GM21423 (cell line): Measurements from ENCODE around the gene FNBP1L.

ENCODE experiments used
- ATAC-seq: cut with Tn5 transposase; IDR thresholded peaks from one replicate; pipeline ENCODE4 v1.9.1; 2021; ENCODE audit warnings: mild to moderate bottlenecking, moderate library complexity; ENCODE audit not compliant: unreplicated experiment

Gene FNBP1L

DNA sequence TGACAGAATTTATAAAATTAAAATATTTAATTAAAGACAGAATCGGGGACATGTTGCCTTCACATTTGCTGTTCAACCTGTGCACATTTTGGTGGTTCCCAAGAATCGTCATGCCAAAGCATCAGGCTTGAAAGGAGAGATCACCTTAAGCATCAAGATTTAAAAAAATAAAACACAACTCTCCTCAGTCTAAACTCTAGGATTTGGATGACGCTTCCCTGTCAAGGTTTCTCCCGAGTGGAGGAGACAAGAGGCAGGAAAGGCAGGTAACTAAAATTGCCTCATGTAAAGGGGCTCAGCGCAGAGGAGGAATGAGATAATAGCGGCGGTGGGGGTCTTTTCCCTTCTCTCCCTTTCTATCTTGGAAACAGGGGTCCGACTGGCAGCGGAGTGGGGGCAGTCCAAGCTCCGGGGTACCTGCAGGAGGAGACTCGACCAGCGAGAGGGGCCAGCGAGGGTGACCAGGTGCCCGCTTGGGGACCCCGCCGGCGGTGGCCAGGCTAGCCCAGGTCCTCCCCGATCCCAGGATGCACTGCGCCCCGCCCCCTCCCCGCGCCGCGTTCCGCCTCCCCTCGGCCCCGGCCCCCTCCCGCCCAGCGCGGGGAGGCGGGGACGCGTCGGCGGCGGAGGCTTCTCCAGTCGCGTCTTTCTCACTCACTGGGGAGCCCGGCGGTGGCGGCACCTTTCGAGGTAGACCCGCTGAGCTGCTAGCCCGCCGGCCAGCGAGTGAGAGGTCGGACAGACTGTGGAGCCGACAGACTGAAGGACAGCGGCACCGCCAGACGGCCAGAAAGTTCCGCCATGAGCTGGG lies at the start of gene FNBP1L:
Gene FNBP1L (plus strand): TSS at position 638 of the 811 bp plus-strand sequence. CDS start 164 bp downstream, at position 802.
- no peak for ATAC-seq

DNA sequence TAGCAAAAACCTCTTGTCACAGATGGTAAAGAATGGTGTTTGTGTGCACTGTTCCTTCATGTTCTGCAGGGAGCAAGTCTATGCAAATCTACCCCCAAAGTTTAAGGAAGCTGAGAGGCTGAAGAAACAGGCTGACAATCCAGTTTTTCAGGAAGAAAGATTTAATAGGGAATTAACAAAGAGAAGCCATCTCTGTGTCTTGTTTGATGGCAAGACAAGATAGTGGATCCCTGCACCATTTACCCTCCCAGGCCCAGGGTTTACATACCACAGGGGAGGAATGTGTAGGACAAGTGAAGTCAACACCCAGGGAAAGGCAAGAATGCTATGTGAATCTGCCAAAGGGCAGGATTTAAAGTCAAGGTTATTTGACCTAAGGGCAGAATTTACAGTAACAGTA lies 48.1 kb upstream of the FNBP1L start:
- no peak for ATAC-seq

DNA sequence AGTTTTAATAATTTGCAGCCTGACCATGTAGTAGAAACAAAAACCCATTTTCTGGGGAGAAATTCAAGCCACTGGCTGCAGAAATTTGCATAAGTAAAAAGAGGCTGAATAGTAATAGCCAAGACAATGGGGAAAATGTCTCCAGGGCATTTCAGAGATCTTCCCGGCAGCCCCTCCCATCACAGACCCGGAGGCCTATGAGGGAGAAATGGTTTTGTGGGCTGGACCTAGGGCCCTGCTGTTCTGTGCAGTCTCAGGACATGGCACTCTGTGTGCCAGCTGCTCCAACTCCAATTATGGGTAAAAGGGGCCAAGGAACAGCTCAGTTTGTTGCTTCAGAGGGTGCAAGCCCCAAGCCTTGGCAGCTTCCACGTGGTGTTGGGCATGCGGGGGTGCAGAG lies 39.7 kb upstream of the FNBP1L start:
- ATAC-seq, result no peak

DNA sequence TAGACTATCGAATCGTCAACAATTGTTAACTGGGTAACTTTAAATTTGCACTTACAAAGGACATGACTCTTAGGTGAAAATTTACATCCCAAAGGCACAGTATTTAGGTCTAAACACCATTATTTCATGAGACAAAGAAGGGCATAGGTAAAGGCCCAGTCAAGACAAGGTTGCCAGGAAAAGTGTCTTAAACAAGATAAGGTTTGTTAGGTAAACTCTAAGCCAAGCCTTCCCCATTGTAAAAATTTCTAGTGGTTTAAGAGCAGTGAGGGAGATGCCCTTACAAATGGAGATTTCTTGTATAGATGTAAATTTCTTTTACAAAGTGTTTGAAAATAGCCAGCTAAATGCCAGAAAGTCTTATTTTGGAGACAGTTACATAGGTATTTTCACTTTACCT lies 36.9 kb upstream of the FNBP1L start:
- ATAC-seq, result no peak

DNA sequence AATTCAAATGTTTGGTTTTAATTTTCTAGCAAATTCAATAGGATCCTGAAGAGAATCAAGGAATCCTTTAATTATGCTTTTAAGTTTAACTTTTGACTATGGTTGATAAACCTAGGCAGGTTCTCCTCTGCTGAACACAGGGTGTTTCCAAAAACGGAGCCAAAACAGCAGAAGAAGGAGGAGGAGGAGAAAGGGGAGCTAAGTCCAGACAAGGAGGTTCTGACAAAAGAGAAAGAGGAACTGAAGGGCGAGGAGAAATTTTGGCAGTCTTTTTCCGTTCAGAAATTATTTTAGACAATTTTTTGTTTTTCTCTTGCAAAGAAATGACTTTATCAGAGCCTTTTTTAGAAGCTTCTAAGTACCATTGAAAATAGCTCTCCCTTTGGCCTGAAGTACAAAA lies 33.2 kb upstream of the FNBP1L start:
- ATAC-seq, result no peak

DNA sequence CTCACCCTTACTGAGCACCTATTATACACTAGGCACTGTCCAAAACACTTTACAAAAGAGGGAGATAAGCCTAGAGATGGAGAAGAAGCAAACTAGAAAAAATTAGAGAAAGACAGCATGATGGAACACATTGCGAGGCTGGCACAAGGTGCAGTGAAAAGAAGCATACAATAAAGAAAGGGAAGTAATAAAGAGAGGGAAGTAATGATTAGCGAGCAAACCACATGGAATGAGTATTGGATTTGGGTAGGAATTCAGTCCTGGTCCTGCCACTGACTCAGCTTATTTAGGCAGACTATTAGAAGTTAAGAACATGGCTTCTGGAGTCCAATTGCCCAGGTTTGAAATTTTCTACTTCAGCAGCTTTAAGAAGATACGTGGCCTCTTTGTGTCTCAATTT lies 32.6 kb upstream of the FNBP1L start:
- no peak for ATAC-seq

DNA sequence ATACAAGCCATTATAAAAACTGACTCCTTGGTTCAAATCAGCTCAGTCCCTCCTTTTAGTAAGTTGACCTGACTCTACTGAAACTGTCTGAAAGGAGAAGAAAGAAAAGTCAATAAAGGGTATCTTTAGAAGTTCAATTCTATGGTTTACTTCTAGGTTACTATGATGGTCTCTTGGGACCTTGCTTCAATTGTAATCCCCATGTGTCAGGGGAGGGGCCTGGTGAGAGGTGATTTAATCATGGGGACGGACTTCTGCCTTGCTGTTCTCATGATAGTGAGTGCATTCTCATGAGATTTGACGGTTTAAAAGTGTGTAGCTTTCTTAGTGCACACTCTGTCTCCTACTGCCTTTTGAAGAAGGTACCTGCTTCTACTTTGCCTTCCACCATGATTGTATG lies 31.7 kb upstream of the FNBP1L start:
- no peak for ATAC-seq

DNA sequence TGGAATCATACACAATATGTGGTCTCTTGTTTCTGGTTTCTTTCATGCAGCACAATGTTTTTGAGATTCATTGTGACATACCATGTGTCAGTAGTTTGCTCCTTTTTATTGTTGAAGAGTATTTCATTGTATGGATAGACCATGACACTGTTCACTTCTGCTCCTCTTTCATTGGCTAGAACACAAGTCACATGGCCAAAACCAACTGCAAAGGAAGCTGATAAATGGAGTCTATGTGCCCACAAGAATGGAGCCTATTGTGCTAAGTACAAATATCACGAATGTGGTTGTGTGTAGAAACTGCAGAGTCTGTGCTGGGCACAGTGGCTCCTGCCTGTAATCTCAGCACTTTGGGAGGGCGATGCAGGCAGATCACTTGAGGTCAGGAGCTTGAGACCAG lies 28.6 kb upstream of the FNBP1L start:
- ATAC-seq, result no peak

DNA sequence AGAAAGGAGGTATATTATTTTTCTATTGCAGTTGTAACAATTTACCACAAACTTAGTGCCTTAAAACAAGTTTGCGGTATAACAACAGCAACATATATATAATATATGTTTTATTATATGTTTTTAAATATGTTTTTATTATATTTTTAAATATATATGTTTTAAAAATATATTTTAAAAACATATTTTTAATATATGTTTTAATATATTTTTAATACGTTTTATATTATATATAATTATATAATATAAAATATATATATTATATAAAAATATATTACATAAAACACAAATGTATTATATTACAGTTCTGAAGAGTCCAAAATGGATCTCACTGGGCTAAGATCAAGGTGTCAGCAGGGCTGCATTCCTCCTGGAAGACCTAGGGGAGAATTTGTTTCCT lies 27.5 kb upstream of the FNBP1L start:
- no peak for ATAC-seq

DNA sequence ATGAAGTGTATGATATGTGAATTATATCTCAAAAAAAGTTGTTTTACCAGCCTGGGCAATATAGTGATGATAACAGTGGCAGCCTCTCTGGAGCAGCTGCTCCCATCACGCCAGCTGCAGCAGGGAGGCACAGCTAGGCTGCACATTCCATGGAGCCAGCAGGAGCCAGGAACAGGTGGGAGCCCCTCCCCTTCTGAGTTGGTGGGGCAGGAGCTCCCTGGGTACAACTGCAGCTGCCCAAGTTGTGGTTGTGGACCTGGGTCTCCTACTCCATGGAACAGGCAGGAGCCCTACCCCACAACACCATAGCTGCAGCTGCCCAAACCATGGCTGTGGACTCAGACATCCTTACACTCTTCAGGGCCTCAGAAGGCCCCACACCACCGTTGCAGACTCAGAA lies 21.7 kb upstream of the FNBP1L start:
- no peak for ATAC-seq

DNA sequence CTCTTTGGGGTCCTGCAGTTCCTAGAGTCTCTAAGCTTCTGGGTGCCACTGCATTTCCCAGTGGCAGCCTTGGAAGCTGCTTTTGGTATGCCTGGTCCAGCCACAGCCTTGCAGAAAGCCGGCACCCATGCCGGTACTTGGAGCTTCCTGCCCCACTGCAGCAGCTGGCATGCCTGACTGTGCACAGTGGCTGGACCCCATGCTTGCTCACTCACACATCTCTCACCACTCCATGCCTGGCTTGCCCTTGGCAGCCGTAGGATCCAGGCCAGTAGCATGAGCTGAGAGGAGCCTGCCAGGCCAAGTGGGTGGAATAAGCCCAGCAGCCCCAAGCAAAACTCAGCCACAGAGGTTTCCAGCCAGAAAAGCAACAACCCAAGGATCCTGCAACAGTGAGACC lies 20.3 kb upstream of the FNBP1L start:
- ATAC-seq, result no peak

DNA sequence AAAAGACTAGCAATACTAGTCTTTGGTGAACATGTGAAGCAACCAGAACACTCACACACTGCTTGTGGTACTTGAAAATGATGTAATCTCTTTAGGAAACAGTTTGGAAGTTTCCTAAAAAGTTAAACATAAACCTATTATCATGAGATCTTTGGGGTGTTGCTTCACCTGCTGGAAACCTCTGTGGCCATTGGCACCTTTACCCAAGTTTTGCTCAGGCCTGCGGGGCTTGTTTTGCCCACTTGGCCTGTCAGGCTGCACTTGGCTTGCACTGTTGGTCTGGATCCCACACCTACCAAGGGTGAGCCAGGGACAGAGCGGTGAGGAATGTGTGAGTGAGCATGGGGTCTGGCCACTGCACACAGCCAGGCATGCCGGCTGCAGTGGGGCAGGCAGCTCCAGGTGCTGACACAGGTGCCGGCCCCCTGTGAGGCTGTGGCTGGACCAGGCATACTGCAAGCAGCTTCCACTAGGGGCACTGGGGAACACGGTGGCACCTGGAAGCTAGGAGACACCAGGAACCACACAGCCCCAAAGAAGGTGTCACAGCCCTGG lies 14.4 kb upstream of the FNBP1L start:
- no peak for ATAC-seq

DNA sequence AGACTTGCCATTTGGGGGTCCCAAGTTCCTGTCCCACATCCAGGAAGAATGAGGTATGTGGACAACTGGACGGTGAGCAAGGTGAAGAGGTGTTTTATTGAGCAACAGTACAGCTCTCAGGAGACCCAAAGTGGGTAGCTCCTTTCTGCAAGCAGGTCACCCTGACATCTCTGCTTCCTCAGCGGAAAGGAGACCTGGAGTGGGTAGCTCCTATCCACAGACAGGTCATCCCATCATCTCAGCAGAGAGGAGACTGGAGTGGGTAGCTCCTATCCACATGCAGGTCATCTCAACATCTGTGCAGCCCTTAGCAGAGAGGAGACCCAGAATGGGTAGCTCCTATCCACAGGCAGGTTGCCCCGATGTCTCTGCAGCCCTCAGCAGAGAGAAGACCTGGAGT lies 13.8 kb upstream of the FNBP1L start:
- no peak for ATAC-seq

DNA sequence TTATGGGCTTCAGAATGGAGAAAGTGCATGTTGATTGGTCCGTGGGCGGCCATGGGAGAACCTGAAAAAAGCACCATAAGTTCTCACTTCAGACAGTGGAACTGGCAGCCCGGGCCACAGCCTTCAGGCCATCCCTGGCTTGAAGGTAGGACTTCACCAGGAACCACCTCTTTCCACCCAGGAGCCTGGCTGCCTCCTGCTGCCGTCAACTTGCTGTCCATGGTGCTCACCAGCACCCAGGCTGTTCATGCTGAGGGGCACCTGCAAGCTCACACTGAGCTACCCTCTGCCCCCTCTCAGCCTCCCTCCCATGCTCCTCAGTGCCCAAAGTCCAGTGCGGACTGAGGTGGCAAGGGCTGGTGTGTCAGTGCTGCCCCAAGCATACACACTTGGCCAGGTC lies 12.9 kb upstream of the FNBP1L start:
- ATAC-seq, result no peak

DNA sequence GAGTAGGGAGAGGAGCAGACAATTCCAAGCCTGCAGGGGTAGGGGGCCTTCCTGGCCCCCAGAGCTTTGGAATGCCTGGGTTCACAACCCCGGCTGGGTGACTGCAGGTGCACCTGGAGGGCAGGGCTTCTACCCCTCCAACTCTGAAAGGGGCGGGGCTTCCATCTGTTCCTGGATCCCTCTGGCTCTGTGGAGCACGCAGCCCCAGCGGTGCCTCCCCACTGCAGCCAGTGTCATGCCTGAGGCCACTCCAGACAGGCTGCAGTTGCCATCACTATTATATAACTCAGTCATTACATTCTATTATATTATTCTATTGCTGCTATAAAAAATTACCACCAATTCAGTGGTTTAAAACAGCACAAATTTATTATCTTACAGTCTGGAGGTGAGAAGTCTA lies 12.5 kb upstream of the FNBP1L start:
- ATAC-seq, result no peak

DNA sequence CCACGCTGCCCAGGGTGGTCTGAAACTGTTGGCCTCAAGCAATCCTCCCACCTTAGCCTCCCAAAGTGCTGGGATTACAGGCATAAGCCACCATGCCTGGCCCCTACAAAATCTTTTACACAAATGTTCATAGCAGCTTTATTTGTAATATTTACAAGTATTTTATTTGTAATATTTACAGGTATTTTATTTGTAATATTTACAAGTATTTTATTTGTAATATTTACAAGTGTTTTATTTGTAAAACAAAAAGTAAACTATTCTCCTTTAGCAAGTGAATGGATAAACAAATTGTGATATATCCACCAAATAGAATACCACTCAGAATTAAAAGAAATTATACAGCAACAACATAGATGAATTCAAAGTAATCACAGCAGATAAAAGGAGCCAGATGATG lies 11.4 kb upstream of the FNBP1L start:
- ATAC-seq, result no peak

DNA sequence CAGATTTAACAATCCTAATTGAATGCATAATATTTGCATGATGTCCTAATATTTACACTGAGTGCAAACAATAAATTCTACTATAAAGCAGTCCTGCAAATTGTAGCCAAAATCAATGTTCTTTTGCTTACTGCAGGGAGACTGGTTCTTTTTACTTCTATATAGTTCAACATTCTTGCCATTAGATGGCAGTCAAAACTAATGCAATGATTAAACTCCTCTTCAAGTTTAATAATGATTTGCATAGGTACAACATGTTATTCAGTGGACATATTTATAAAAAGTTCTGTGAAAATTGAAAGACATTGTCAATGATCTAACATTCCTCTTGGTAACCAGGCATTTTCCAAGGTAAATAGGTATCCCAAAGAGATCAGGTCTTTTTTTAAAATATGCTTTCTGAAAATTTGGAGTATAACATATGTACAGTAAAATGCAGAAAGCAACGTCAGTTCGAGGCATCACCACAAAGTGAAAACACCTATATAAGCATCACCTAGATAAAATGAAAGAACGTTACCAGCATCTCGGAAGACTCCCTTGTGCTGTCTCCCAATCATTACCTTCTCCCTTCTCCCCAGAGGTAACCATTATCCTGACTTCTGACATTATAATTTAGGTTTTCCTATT lies 9.8 kb upstream of the FNBP1L start:
- no peak for ATAC-seq

DNA sequence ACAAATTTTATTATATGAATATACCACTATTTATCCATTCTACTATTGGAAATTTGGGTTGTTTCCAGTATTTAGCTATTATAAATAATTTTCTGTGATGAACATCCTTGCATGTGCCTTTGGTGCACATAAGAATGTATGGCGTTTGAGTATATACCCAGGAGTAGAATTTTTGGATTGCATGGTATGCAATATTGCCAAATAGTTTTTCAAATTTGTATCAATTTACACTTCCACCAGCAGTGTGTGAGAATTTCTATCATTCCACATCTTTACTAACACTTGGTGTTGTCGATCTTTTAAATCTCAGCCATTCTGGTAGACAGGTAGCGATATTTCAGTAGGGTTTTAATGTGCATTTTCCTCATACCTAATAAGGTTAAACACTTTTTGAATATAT lies 9.2 kb upstream of the FNBP1L start:
- no peak for ATAC-seq

DNA sequence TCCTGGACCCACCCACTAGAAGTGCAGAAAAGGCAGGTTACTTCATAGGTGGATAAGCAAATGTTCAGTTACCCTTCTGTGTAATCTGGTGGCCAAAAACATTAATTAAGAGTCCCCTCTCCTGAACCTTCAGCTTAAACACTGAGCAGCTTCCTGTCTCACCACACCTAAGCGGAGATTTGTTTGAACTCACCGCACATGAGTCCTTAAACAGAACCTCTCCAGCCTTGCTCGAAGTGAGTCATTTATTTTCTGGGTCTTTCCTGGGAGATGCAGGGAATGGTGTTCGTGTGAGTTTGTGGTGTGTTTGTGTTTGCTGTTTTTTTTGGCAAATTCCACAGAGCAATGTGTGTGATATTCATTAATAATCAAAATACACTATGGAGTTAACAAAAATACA lies 7.6 kb upstream of the FNBP1L start:
- no peak for ATAC-seq

DNA sequence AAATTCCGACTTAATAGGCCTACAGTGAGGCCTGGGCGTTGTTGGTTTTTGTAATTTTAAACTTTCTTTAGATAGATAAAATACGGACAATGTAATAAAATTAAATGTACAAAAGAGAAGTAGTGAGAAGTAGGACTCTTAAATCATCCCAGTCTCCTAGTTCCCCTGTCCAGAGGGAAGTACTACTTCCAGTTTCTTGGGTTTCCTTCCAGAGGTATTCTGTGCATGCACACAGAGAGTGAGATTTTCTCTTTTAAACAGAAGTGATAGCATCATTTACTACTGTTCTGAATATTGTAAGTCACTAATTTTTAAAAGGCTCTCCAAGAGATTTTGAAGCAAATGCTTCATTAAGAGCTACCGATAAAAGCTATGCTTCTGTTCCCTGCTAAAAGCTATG lies 7.2 kb upstream of the FNBP1L start:
- ATAC-seq, result no peak

DNA sequence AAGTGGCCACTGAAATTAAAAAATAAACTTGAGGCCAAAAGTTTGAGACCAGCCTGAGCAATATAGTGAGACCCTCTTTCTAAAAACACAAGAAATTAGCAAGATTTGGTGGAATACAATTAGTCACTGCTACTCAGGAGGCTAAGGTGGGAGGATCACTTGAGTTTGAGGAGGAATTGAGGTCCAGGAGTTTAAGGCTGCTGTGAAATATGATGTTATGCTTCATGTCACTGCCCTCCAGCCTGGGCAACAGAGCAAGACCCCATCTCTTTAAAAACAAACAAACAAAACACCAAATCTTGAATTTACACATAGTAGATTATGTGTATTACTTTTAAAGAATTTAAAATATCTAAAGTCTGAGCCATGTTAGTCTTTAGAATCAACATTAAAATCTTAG lies 6.3 kb upstream of the FNBP1L start:
- no peak for ATAC-seq

DNA sequence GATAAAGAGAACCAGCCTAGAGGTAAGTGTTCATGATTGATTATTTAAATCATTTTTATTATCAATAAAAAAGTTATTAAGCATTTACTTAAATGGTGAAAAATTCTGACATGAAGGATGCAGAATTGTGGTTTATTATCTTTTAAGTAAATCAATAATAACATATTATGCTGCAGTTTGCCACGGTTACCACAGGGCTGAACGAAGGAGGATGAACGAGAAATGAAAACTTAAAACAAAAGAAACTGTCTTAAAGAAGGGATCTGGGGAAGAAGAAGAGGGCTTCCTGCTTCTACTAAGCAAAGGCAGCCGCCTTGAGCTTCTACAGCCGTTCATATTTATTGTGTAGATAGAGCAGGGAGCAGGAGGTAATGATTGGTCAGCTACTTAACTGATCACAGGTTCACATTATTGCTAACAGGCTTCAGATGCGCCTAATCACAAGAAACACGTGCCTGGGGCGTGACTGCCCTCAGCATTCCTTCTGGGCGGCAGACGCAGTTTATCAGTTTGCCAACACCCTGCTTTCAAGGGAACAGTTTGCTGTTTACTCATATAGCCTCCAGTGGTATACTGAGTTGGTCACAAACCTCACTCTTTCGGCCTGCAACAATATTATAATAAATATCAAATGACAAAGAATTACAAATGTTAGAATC lies 5.8 kb upstream of the FNBP1L start:
- no peak for ATAC-seq
